Neural progenitor cell (in vitro differentiated cells): ENCODE data around the gene TEAD1. TPM values are rescaled to one million over a fixed set of nuclear protein-coding genes. Genes with fewer than 3 reads are reported as not detected.
A peak's percentile ranks its signal among the peaks of the same experiment; 100 is the strongest.
"Not testable (repeated sequence)": the region's sequence is repeated elsewhere in the genome, so short reads cannot be mapped to it uniquely, and the experiment has no call there.

Experiments used
- DNase-seq: peaks from one replicate; pipeline ENCODE4 v3.0.0-alpha.2; 2016; ENCODE audit warnings: low spot score
- H2AFZ ChIP-seq: fragments of 200-600 bp; sonication (generic); replicated peaks from 2 replicates; pipeline ENCODE4 v1.6.1; 2016; ENCODE audit warnings: antibody characterized with exemption
- H3F3A ChIP-seq: fragments of 200-600 bp; sonication (generic); 2 replicates; pipeline ENCODE4 v1.6.1; 2016; ENCODE audit warnings: antibody characterized with exemption, low read depth
- H3K27ac ChIP-seq: fragments of 200-600 bp; sonication (generic); 2 replicates; pipeline ENCODE4 v1.5.1; 2016; ENCODE audit warnings: mild to moderate bottlenecking
- H3K27me3 ChIP-seq: fragments of 200-600 bp; sonication (generic); 2 replicates; pipeline ENCODE4 v1.6.1; 2016; ENCODE audit warnings: mild to moderate bottlenecking, moderate library complexity
- H3K36me3 ChIP-seq: fragments of 200-600 bp; sonication (generic); 2 replicates; pipeline ENCODE4 v1.5.1; 2016
- H3K4me1 ChIP-seq: fragments of 200-600 bp; sonication (generic); 2 replicates; pipeline ENCODE4 v1.6.1; 2016; ENCODE audit warnings: mixed run types
- H3K4me2 ChIP-seq: fragments of 200-600 bp; sonication (generic); 2 replicates; pipeline ENCODE4 v1.6.1; 2016
- H3K4me3 ChIP-seq: fragments of 200-600 bp; sonication (generic); 2 replicates; pipeline ENCODE4 v1.5.1; 2016
- H3K79me2 ChIP-seq: fragments of 200-600 bp; sonication (generic); 2 replicates; pipeline ENCODE4 v1.6.1; 2016; ENCODE audit warnings: low read depth
- H3K9ac ChIP-seq: fragments of 200-600 bp; sonication (generic); 2 replicates; pipeline ENCODE4 v1.6.1; 2016
- H3K9me3 ChIP-seq: fragments of 200-600 bp; sonication (generic); 2 replicates; pipeline ENCODE4 v1.5.1; 2016; ENCODE audit warnings: low read depth
- H4K20me1 ChIP-seq: fragments of 200-600 bp; sonication (generic); 2 replicates; pipeline ENCODE4 v1.6.1; 2016; ENCODE audit warnings: low read depth
- H3K27ac Mint-ChIP-seq: 3 replicates; pipeline ENCODE4 v1.8.0; 2021; ENCODE audit warnings: mixed read lengths
- H3K27me3 Mint-ChIP-seq: 2 replicates; pipeline ENCODE4 v1.8.0; 2022; ENCODE audit warnings: low read depth, mild to moderate bottlenecking, inconsistent platforms, moderate library complexity, mixed read lengths; ENCODE audit not compliant: insufficient read depth
- H3K36me3 Mint-ChIP-seq: 3 replicates; pipeline ENCODE4 v1.8.0; 2021; ENCODE audit warnings: mixed read lengths
- H3K4me1 Mint-ChIP-seq: 3 replicates; pipeline ENCODE4 v1.8.0; 2021; ENCODE audit warnings: mixed read lengths
- H3K4me3 Mint-ChIP-seq: 3 replicates; pipeline ENCODE4 v1.8.0; 2021; ENCODE audit warnings: mild to moderate bottlenecking, moderate library complexity, mixed read lengths
- H3K9me3 Mint-ChIP-seq: 3 replicates; pipeline ENCODE4 v1.8.0; 2020; ENCODE audit warnings: mixed read lengths
- EZH2 ChIP-seq: fragments of 200-600 bp; sonication (generic); IDR thresholded peaks from 2 replicates; pipeline ENCODE4 v1.6.1; 2017; ENCODE audit warnings: antibody characterized with exemption, mild to moderate bottlenecking, moderate library complexity
- EZH2phosphoT487 ChIP-seq: fragments of 200-600 bp; sonication (generic); IDR thresholded peaks from 2 replicates; pipeline ENCODE4 v1.6.1; 2017; ENCODE audit warnings: antibody characterized with exemption
- total RNA-seq: library from RNA; depleted of rRNA; stranded (reverse); fragments of >200 nt; gene quantifications from 2 replicates; pipeline ENCODE4 v1.2.3, GENCODE V29; 2015; ENCODE audit warnings: low replicate concordance
- TF ChIP-seq, protein P1 (sequence below): fragments of 200-600 bp; sonication (generic); IDR thresholded peaks from 2 replicates; pipeline ENCODE4 v1.5.1; 2017; ENCODE audit warnings: antibody characterized with exemption, mild to moderate bottlenecking

TEAD1 gene
- total RNA-seq, 1 donor from 2014 or later = 98.3 TPM

DNA sequence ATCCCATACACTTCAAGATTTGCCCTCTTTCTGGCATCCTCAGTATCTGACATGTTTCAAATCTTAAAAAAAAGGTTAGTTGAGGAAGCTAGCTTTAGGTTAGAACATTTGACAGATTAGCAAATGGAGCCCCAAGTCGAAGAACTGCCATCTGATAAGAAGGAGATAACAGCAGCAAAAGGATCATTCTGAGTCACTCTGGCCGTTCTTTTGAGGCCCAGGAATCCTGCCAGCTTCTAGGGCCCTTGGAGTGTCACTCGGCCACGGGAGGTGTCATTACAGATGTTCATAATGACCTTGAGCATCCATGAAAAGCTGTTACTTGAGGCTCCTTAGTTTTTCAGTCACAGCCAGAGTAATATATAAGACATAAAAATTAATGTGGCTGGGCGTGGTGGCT lies 202.8 kb downstream of the TEAD1 start:
- H3K79me2 ChIP-seq = peaks cover 42% of the 10 kb centered on the region

GRCh38 chr11:12877508-12877907 lies 203.3 kb downstream of the TEAD1 start:
- not testable (repeated sequence) for DNase-seq, H3K4me1 ChIP-seq, H3F3A ChIP-seq, H3K36me3 ChIP-seq, H2AFZ ChIP-seq, H3K4me2 ChIP-seq, H3K4me3 ChIP-seq, H3K9me3 Mint-ChIP-seq, H3K27ac ChIP-seq, H3K4me3 Mint-ChIP-seq, H3K27me3 Mint-ChIP-seq, H3K9me3 ChIP-seq, H3K27me3 ChIP-seq, H3K4me1 Mint-ChIP-seq, H3K9ac ChIP-seq, H3K27ac Mint-ChIP-seq
- Histone ChIP-seq H4K20me1 (peaks cover 46% of the 10 kb centered on the region), H3K79me2 (peaks cover 39% of the 10 kb centered on the region)
- peaks cover 41% of the 10 kb centered on the region for H3K36me3 Mint-ChIP-seq

More for the DNA sequence above, 202.8 kb downstream of the TEAD1 start:
- H3K4me3 Mint-ChIP-seq = no peak overlapping the region
- H3K4me3 ChIP-seq = no peak overlapping the region
- no peaks in the 10 kb centered on the region for H3K27me3 ChIP-seq
- peaks cover 2% of the 10 kb centered on the region for H3K27me3 Mint-ChIP-seq
- H3K27ac Mint-ChIP-seq = no peak overlapping the region
- no peak overlapping the region for H3K9ac ChIP-seq
- peaks cover 50% of the 10 kb centered on the region for H4K20me1 ChIP-seq
- peaks cover 13% of the 10 kb centered on the region for H3K4me1 Mint-ChIP-seq
- TF ChIP-seq, protein P1, sequence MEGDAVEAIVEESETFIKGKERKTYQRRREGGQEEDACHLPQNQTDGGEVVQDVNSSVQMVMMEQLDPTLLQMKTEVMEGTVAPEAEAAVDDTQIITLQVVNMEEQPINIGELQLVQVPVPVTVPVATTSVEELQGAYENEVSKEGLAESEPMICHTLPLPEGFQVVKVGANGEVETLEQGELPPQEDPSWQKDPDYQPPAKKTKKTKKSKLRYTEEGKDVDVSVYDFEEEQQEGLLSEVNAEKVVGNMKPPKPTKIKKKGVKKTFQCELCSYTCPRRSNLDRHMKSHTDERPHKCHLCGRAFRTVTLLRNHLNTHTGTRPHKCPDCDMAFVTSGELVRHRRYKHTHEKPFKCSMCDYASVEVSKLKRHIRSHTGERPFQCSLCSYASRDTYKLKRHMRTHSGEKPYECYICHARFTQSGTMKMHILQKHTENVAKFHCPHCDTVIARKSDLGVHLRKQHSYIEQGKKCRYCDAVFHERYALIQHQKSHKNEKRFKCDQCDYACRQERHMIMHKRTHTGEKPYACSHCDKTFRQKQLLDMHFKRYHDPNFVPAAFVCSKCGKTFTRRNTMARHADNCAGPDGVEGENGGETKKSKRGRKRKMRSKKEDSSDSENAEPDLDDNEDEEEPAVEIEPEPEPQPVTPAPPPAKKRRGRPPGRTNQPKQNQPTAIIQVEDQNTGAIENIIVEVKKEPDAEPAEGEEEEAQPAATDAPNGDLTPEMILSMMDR = no peak
- H3F3A ChIP-seq = no peaks in the 10 kb centered on the region
- no peak for DNase-seq
- peaks cover 9% of the 10 kb centered on the region for H3K4me1 ChIP-seq
- no peak overlapping the region for H2AFZ ChIP-seq
- H3K36me3 Mint-ChIP-seq = peaks cover 40% of the 10 kb centered on the region
- H3K36me3 ChIP-seq = no peaks in the 10 kb centered on the region
- H3K27ac ChIP-seq = no peak overlapping the region
- no peak overlapping the region for H3K4me2 ChIP-seq
- no peaks in the 10 kb centered on the region for H3K9me3 Mint-ChIP-seq
- H3K9me3 ChIP-seq = no peaks in the 10 kb centered on the region

- H3K9ac ChIP-seq = no peak overlapping the region
- H3K27me3 ChIP-seq = no peaks in the 10 kb centered on the region
- H3K27ac ChIP-seq = no peak overlapping the region
- H3K27me3 Mint-ChIP-seq = peaks cover 3% of the 10 kb centered on the region
- H3K4me1 Mint-ChIP-seq = peaks cover 14% of the 10 kb centered on the region
- no peaks in the 10 kb centered on the region for H3K4me1 ChIP-seq
- H3K36me3 Mint-ChIP-seq = peaks cover 50% of the 10 kb centered on the region
- H3K36me3 ChIP-seq = no peaks in the 10 kb centered on the region
- H4K20me1 ChIP-seq = peaks cover 35% of the 10 kb centered on the region
- no peaks in the 10 kb centered on the region for H3K9me3 ChIP-seq
- H3K4me2 ChIP-seq = no peak overlapping the region
- H3K4me3 Mint-ChIP-seq = no peak overlapping the region
- H3K27ac Mint-ChIP-seq = peak overlapping the region; percentile 23
- no peak overlapping the region for H2AFZ ChIP-seq
- no peaks in the 10 kb centered on the region for H3K9me3 Mint-ChIP-seq
- H3K4me3 ChIP-seq = no peak overlapping the region
- DNase-seq = no peak
- H3K79me2 ChIP-seq = peaks cover 23% of the 10 kb centered on the region
- H3F3A ChIP-seq = peaks cover 1% of the 10 kb centered on the region
- TF ChIP-seq EZH2 = no peak
- TF ChIP-seq EZH2phosphoT487 = no peak
- TF ChIP-seq, protein P1 = no peak
Observed at GRCh38 chr11:12880327-12880726, 206.1 kb downstream of the TEAD1 start.

DNA sequence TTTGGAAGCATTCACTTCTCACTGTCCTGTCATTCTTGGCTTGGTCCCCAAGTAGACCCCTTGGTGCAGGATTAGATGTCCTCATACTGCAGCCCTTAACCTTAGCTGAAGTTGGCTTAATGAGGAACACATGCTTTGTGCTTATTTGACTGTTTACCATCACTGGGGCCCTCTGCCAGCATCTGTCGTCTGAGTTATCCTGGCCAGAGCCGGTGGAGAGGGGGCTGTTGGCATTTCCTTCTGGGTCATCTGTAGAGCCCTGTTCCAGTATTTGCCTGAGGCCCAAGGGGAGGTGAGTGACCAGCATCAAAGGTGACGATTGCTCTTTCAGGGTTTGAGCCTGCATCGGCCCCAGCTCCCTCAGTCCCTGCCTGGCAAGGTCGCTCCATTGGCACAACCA lies 208.4 kb downstream of the TEAD1 start:
- no peak for DNase-seq
- no peaks in the 10 kb centered on the region for H3K27me3 ChIP-seq
- no peak overlapping the region for H3K4me2 ChIP-seq
- H3K4me1 ChIP-seq = no peaks in the 10 kb centered on the region
- Mint-ChIP-seq H3K27me3 (peaks cover 3% of the 10 kb centered on the region), H3K36me3 (peaks cover 56% of the 10 kb centered on the region), H3K4me3 (no peak overlapping the region), H3K9me3 (no peaks in the 10 kb centered on the region), H3K4me1 (peaks cover 14% of the 10 kb centered on the region), H3K27ac (no peak overlapping the region)
- H3K4me3 ChIP-seq = no peak overlapping the region
- H3K9me3 ChIP-seq = no peaks in the 10 kb centered on the region
- H3K36me3 ChIP-seq = no peaks in the 10 kb centered on the region
- peaks cover 19% of the 10 kb centered on the region for H3K79me2 ChIP-seq
- no peak overlapping the region for H2AFZ ChIP-seq
- no peak for TF ChIP-seq EZH2phosphoT487
- no peak for TF ChIP-seq EZH2
- TF ChIP-seq, protein P1 = no peak
- no peak overlapping the region for H3K27ac ChIP-seq
- peaks cover 33% of the 10 kb centered on the region for H4K20me1 ChIP-seq
- H3F3A ChIP-seq = peaks cover 6% of the 10 kb centered on the region
- H3K9ac ChIP-seq = no peak overlapping the region
